ENCODE measurements around the gene ATXN7L1.

Gene ATXN7L1

GRCh38 chr7:105831824-105832535 is 44.4 kb downstream of the ATXN7L1 start:
- Mint-ChIP-seq H3K27ac (no peak overlapping the region), H3K36me3 (ENCODE audit: low read depth) (no peaks in the 10 kb centered on the region), H3K4me3 (no peak overlapping the region), H3K4me1 (peaks cover 44% of the 10 kb centered on the region), H3K9me3 (no peaks in the 10 kb centered on the region), H3K27me3 (ENCODE audit: low read depth, poor library complexity) (peaks cover 3% of the 10 kb centered on the region)
- no peak for TF ChIP-seq CTCF (IDR thresholded peaks at IDR 0.05)
- no peak for DNase-seq

- H3K27ac Mint-ChIP-seq: no peak overlapping the region
- H3K4me1 Mint-ChIP-seq: peaks cover 42% of the 10 kb centered on the region
- no peak overlapping the region for H3K4me3 Mint-ChIP-seq
- H3K36me3 Mint-ChIP-seq (ENCODE audit: low read depth): no peaks in the 10 kb centered on the region
- TF ChIP-seq CTCF (IDR thresholded peaks at IDR 0.05): no peak
- H3K27me3 Mint-ChIP-seq (ENCODE audit: low read depth, poor library complexity): peaks cover 7% of the 10 kb centered on the region
- H3K9me3 Mint-ChIP-seq: no peaks in the 10 kb centered on the region
- no peak for DNase-seq
Measured at GRCh38 chr7:105831302-105831620, 45.1 kb downstream of the ATXN7L1 start.

GRCh38 chr7:105830405-105831301 is 45.7 kb downstream of the ATXN7L1 start:
- DNase-seq: no peak
- Mint-ChIP-seq H3K9me3 (no peaks in the 10 kb centered on the region), H3K4me1 (peaks cover 38% of the 10 kb centered on the region), H3K27ac (no peak overlapping the region), H3K4me3 (no peak overlapping the region), H3K36me3 (ENCODE audit: low read depth) (no peaks in the 10 kb centered on the region), H3K27me3 (ENCODE audit: low read depth, poor library complexity) (peaks cover 10% of the 10 kb centered on the region)
- TF ChIP-seq CTCF (IDR thresholded peaks at IDR 0.05): no peak

- no peak overlapping the region for H3K4me3 Mint-ChIP-seq
- peaks cover 5% of the 10 kb centered on the region for H3K36me3 Mint-ChIP-seq (ENCODE audit: low read depth)
- TF ChIP-seq CTCF (IDR thresholded peaks at IDR 0.05): no peak
- peaks cover 38% of the 10 kb centered on the region for H3K4me1 Mint-ChIP-seq
- H3K27me3 Mint-ChIP-seq (ENCODE audit: low read depth, poor library complexity): peaks cover 15% of the 10 kb centered on the region
- peaks cover 5% of the 10 kb centered on the region for H3K9me3 Mint-ChIP-seq
- no peak for DNase-seq
- no peak overlapping the region for H3K27ac Mint-ChIP-seq
Measured at GRCh38 chr7:105829681-105830322, 46.6 kb downstream of the ATXN7L1 start.

- H3K27me3 Mint-ChIP-seq (ENCODE audit: low read depth, poor library complexity): peaks cover 24% of the 10 kb centered on the region
- no peak for TF ChIP-seq CTCF (IDR thresholded peaks at IDR 0.05)
- no peak overlapping the region for H3K4me3 Mint-ChIP-seq
- H3K27ac Mint-ChIP-seq: no peak overlapping the region
- peaks cover 27% of the 10 kb centered on the region for H3K4me1 Mint-ChIP-seq
- no peak for DNase-seq
- peaks cover 15% of the 10 kb centered on the region for H3K9me3 Mint-ChIP-seq
- H3K36me3 Mint-ChIP-seq (ENCODE audit: low read depth): peaks cover 12% of the 10 kb centered on the region
Measured at GRCh38 chr7:105828141-105828540, 48.3 kb downstream of the ATXN7L1 start.

Measured in nephron progenitor cell (in vitro differentiated cells).